Neural progenitor cell (in vitro differentiated cells): ENCODE results near the gene ARHGAP26. TPM values are rescaled to one million over a fixed set of nuclear protein-coding genes. Genes with fewer than 3 reads are reported as not detected.

Source experiments
- DNase-seq: peaks from one replicate; pipeline ENCODE4 v3.0.0-alpha.2; 2016; ENCODE audit warnings: low spot score
- H2AFZ ChIP-seq: fragments of 200-600 bp; sonication (generic); replicated peaks from 2 replicates; pipeline ENCODE4 v1.6.1; 2016; ENCODE audit warnings: antibody characterized with exemption
- H3F3A ChIP-seq: fragments of 200-600 bp; sonication (generic); 2 replicates; pipeline ENCODE4 v1.6.1; 2016; ENCODE audit warnings: antibody characterized with exemption, low read depth
- H3K27ac ChIP-seq: fragments of 200-600 bp; sonication (generic); 2 replicates; pipeline ENCODE4 v1.5.1; 2016; ENCODE audit warnings: mild to moderate bottlenecking
- H3K27me3 ChIP-seq: fragments of 200-600 bp; sonication (generic); 2 replicates; pipeline ENCODE4 v1.6.1; 2016; ENCODE audit warnings: mild to moderate bottlenecking, moderate library complexity
- H3K36me3 ChIP-seq: fragments of 200-600 bp; sonication (generic); 2 replicates; pipeline ENCODE4 v1.5.1; 2016
- H3K4me1 ChIP-seq: fragments of 200-600 bp; sonication (generic); 2 replicates; pipeline ENCODE4 v1.6.1; 2016; ENCODE audit warnings: mixed run types
- H3K4me2 ChIP-seq: fragments of 200-600 bp; sonication (generic); 2 replicates; pipeline ENCODE4 v1.6.1; 2016
- H3K4me3 ChIP-seq: fragments of 200-600 bp; sonication (generic); 2 replicates; pipeline ENCODE4 v1.5.1; 2016
- H3K79me2 ChIP-seq: fragments of 200-600 bp; sonication (generic); 2 replicates; pipeline ENCODE4 v1.6.1; 2016; ENCODE audit warnings: low read depth
- H3K9ac ChIP-seq: fragments of 200-600 bp; sonication (generic); 2 replicates; pipeline ENCODE4 v1.6.1; 2016
- H3K9me3 ChIP-seq: fragments of 200-600 bp; sonication (generic); 2 replicates; pipeline ENCODE4 v1.5.1; 2016; ENCODE audit warnings: low read depth
- H4K20me1 ChIP-seq: fragments of 200-600 bp; sonication (generic); 2 replicates; pipeline ENCODE4 v1.6.1; 2016; ENCODE audit warnings: low read depth
- H3K27ac Mint-ChIP-seq: 3 replicates; pipeline ENCODE4 v1.8.0; 2021; ENCODE audit warnings: mixed read lengths
- H3K27me3 Mint-ChIP-seq: 2 replicates; pipeline ENCODE4 v1.8.0; 2022; ENCODE audit warnings: low read depth, mild to moderate bottlenecking, inconsistent platforms, moderate library complexity, mixed read lengths; ENCODE audit not compliant: insufficient read depth
- H3K36me3 Mint-ChIP-seq: 3 replicates; pipeline ENCODE4 v1.8.0; 2021; ENCODE audit warnings: mixed read lengths
- H3K4me1 Mint-ChIP-seq: 3 replicates; pipeline ENCODE4 v1.8.0; 2021; ENCODE audit warnings: mixed read lengths
- H3K4me3 Mint-ChIP-seq: 3 replicates; pipeline ENCODE4 v1.8.0; 2021; ENCODE audit warnings: mild to moderate bottlenecking, moderate library complexity, mixed read lengths
- H3K9me3 Mint-ChIP-seq: 3 replicates; pipeline ENCODE4 v1.8.0; 2020; ENCODE audit warnings: mixed read lengths
- CTCF ChIP-seq: fragments of 200-600 bp; sonication (generic); IDR thresholded peaks from 2 replicates; pipeline ENCODE4 v1.5.1; 2017; ENCODE audit warnings: antibody characterized with exemption, mild to moderate bottlenecking
- EZH2 ChIP-seq: fragments of 200-600 bp; sonication (generic); IDR thresholded peaks from 2 replicates; pipeline ENCODE4 v1.6.1; 2017; ENCODE audit warnings: antibody characterized with exemption, mild to moderate bottlenecking, moderate library complexity
- EZH2phosphoT487 ChIP-seq: fragments of 200-600 bp; sonication (generic); IDR thresholded peaks from 2 replicates; pipeline ENCODE4 v1.6.1; 2017; ENCODE audit warnings: antibody characterized with exemption
- total RNA-seq: library from RNA; depleted of rRNA; stranded (reverse); fragments of >200 nt; gene quantifications from 2 replicates; pipeline ENCODE4 v1.2.3, GENCODE V29; 2015; ENCODE audit warnings: low replicate concordance

ARHGAP26 gene
- total RNA-seq, 1 donor from 2014 or later: 7.0 TPM

GRCh38 chr5:143073766-143074165 is 303.6 kb downstream of the ARHGAP26 start:
- no peak overlapping the region for H3K4me3 ChIP-seq
- H3F3A ChIP-seq: no peaks in the 10 kb centered on the region
- peaks cover 8% of the 10 kb centered on the region for H3K9me3 Mint-ChIP-seq
- peaks cover 10% of the 10 kb centered on the region for H3K4me1 ChIP-seq
- H3K27ac Mint-ChIP-seq: no peak overlapping the region
- no peak for DNase-seq
- no peaks in the 10 kb centered on the region for H3K27me3 Mint-ChIP-seq
- no peaks in the 10 kb centered on the region for H3K4me1 Mint-ChIP-seq
- no peak overlapping the region for H3K27ac ChIP-seq
- TF ChIP-seq EZH2: no peak
- no peak for TF ChIP-seq CTCF
- TF ChIP-seq EZH2phosphoT487: no peak
- H4K20me1 ChIP-seq: no peaks in the 10 kb centered on the region
- H3K36me3 Mint-ChIP-seq: peaks cover 12% of the 10 kb centered on the region
- no peaks in the 10 kb centered on the region for H3K9me3 ChIP-seq
- H3K9ac ChIP-seq: no peak overlapping the region
- no peak overlapping the region for H2AFZ ChIP-seq
- H3K36me3 ChIP-seq: no peaks in the 10 kb centered on the region
- no peak overlapping the region for H3K4me3 Mint-ChIP-seq
- H3K79me2 ChIP-seq: no peaks in the 10 kb centered on the region
- H3K4me2 ChIP-seq: no peak overlapping the region
- no peaks in the 10 kb centered on the region for H3K27me3 ChIP-seq

GRCh38 chr5:143074414-143074996 is 304.3 kb downstream of the ARHGAP26 start:
- H3K36me3 ChIP-seq: no peaks in the 10 kb centered on the region
- H2AFZ ChIP-seq: no peak overlapping the region
- peaks cover 8% of the 10 kb centered on the region for H3K9me3 Mint-ChIP-seq
- TF ChIP-seq CTCF (no peak), EZH2 (no peak), EZH2phosphoT487 (no peak)
- H3K79me2 ChIP-seq: no peaks in the 10 kb centered on the region
- H3F3A ChIP-seq: no peaks in the 10 kb centered on the region
- H3K27ac ChIP-seq: no peak overlapping the region
- no peak overlapping the region for H3K27ac Mint-ChIP-seq
- no peaks in the 10 kb centered on the region for H3K4me1 Mint-ChIP-seq
- H3K4me3 Mint-ChIP-seq: no peak overlapping the region
- no peak for DNase-seq
- no peaks in the 10 kb centered on the region for H3K9me3 ChIP-seq
- no peaks in the 10 kb centered on the region for H3K27me3 ChIP-seq
- no peak overlapping the region for H3K4me3 ChIP-seq
- no peak overlapping the region for H3K4me2 ChIP-seq
- no peaks in the 10 kb centered on the region for H4K20me1 ChIP-seq
- H3K9ac ChIP-seq: no peak overlapping the region
- peaks cover 10% of the 10 kb centered on the region for H3K4me1 ChIP-seq
- H3K36me3 Mint-ChIP-seq: peaks cover 12% of the 10 kb centered on the region
- H3K27me3 Mint-ChIP-seq: no peaks in the 10 kb centered on the region

- Mint-ChIP-seq H3K9me3 (peaks cover 3% of the 10 kb centered on the region), H3K4me1 (no peaks in the 10 kb centered on the region), H3K27me3 (no peaks in the 10 kb centered on the region), H3K4me3 (no peak overlapping the region), H3K36me3 (peaks cover 3% of the 10 kb centered on the region), H3K27ac (peak overlapping the region; percentile 42)
- Histone ChIP-seq H3K36me3 (no peaks in the 10 kb centered on the region), H3F3A (no peaks in the 10 kb centered on the region), H3K4me3 (no peak overlapping the region), H3K27me3 (no peaks in the 10 kb centered on the region), H3K79me2 (no peaks in the 10 kb centered on the region), H3K9ac (no peak overlapping the region), H3K4me2 (no peak overlapping the region), H3K9me3 (no peaks in the 10 kb centered on the region), H3K27ac (no peak overlapping the region), H3K4me1 (peaks cover 10% of the 10 kb centered on the region), H2AFZ (no peak overlapping the region), H4K20me1 (no peaks in the 10 kb centered on the region)
- no peak for TF ChIP-seq EZH2phosphoT487
- no peak for TF ChIP-seq CTCF
- no peak for TF ChIP-seq EZH2
- DNase-seq: no peak
Measured at GRCh38 chr5:143076377-143076776, 306.2 kb downstream of the ARHGAP26 start.
